GM18873 (cell line): ENCODE measurements around the gene RPL23.

Source experiments
- ATAC-seq: cut with Tn5 transposase; IDR thresholded peaks from one replicate; pipeline ENCODE4 v1.9.1; 2021; ENCODE audit warnings: mild to moderate bottlenecking, moderate library complexity, moderate number of reproducible peaks; ENCODE audit not compliant: unreplicated experiment, low FRiP score

The RPL23 gene

GRCh38 chr17:38853292-38854219 lies at the start of gene RPL23:
Gene RPL23, minus strand, starts transcription at chr17:38853721. Its CDS starts 11 bp downstream, at chr17:38853710.
- ATAC-seq, result peak; percentile 51

- ATAC-seq, result no peak
Measured at GRCh38 chr17:38900978-38901656, 47.6 kb upstream of the RPL23 start.

GRCh38 chr17:38899421-38899820 lies 45.9 kb upstream of the RPL23 start:
- ATAC-seq, result no peak

- ATAC-seq, result no peak
Measured at GRCh38 chr17:38898812-38899348, 45.4 kb upstream of the RPL23 start.

- ATAC-seq, result no peak
Measured at GRCh38 chr17:38898291-38898679, 44.8 kb upstream of the RPL23 start.

- no peak for ATAC-seq
Measured at GRCh38 chr17:38897671-38898290, 44.3 kb upstream of the RPL23 start.

- ATAC-seq, result no peak
Measured at GRCh38 chr17:38897176-38897575, 43.7 kb upstream of the RPL23 start.

GRCh38 chr17:38896346-38896954 lies 42.9 kb upstream of the RPL23 start:
- ATAC-seq, result no peak

- ATAC-seq, result no peak
Measured at GRCh38 chr17:38894276-38894675, 40.8 kb upstream of the RPL23 start.

- no peak for ATAC-seq
Measured at GRCh38 chr17:38893607-38894006, 40.1 kb upstream of the RPL23 start.

GRCh38 chr17:38893113-38893512 lies 39.6 kb upstream of the RPL23 start:
- ATAC-seq, result no peak

GRCh38 chr17:38892620-38893019 lies 39.1 kb upstream of the RPL23 start:
- no peak for ATAC-seq

GRCh38 chr17:38892083-38892482 lies 38.6 kb upstream of the RPL23 start:
- ATAC-seq, result no peak

GRCh38 chr17:38891441-38891840 lies 37.9 kb upstream of the RPL23 start:
- ATAC-seq, result no peak

GRCh38 chr17:38890410-38890746 lies 36.9 kb upstream of the RPL23 start:
- ATAC-seq, result no peak

- ATAC-seq, result no peak
Measured at GRCh38 chr17:38889745-38890409, 36.4 kb upstream of the RPL23 start.

GRCh38 chr17:38888842-38889241 lies 35.3 kb upstream of the RPL23 start:
- ATAC-seq, result no peak

GRCh38 chr17:38886643-38887010 lies 33.1 kb upstream of the RPL23 start:
- ATAC-seq, result no peak

GRCh38 chr17:38885728-38886642 lies 32.5 kb upstream of the RPL23 start:
- no peak for ATAC-seq
